TTC549 (cell line): Measurements from ENCODE around the gene PRDM15.

ENCODE experiments used
- FAIRE-seq: peaks from 2 replicates; lab custom pipeline; 2012; peaks lifted over from hg19 to GRCh38; lab: Jason Lieb, UNC

PRDM15 gene

GRCh38 chr21:41907496-41908258, 28.5 kb upstream of the PRDM15 start:
- FAIRE-seq = no peak

GRCh38 chr21:41906770-41907169, 27.6 kb upstream of the PRDM15 start:
- FAIRE-seq = no peak

- FAIRE-seq = no peak
Measured at GRCh38 chr21:41903559-41904351, 24.6 kb upstream of the PRDM15 start.

GRCh38 chr21:41902946-41903345, 23.8 kb upstream of the PRDM15 start:
- no peak for FAIRE-seq

- FAIRE-seq = no peak
Measured at GRCh38 chr21:41901782-41902181, 22.6 kb upstream of the PRDM15 start.

GRCh38 chr21:41901099-41901498, 22.0 kb upstream of the PRDM15 start:
- FAIRE-seq = no peak

- no peak for FAIRE-seq
Measured at GRCh38 chr21:41900401-41900800, 21.3 kb upstream of the PRDM15 start.

- FAIRE-seq = no peak
Measured at GRCh38 chr21:41899426-41900202, 20.5 kb upstream of the PRDM15 start.

GRCh38 chr21:41898998-41899397, 19.9 kb upstream of the PRDM15 start:
- FAIRE-seq = no peak

GRCh38 chr21:41897700-41898099, 18.6 kb upstream of the PRDM15 start:
- no peak for FAIRE-seq

GRCh38 chr21:41897047-41897669, 18.0 kb upstream of the PRDM15 start:
- FAIRE-seq = no peak

GRCh38 chr21:41895643-41896493, 16.7 kb upstream of the PRDM15 start:
- no peak for FAIRE-seq

- FAIRE-seq = no peak
Measured at GRCh38 chr21:41894922-41895557, 15.9 kb upstream of the PRDM15 start.

- FAIRE-seq = no peak
Measured at GRCh38 chr21:41894511-41894910, 15.4 kb upstream of the PRDM15 start.

GRCh38 chr21:41892726-41893125, 13.6 kb upstream of the PRDM15 start:
- FAIRE-seq = no peak

GRCh38 chr21:41891132-41891531, 12.0 kb upstream of the PRDM15 start:
- no peak for FAIRE-seq

GRCh38 chr21:41890355-41890754, 11.2 kb upstream of the PRDM15 start:
- no peak for FAIRE-seq

- FAIRE-seq = no peak
Measured at GRCh38 chr21:41888749-41889376, 9.7 kb upstream of the PRDM15 start.

GRCh38 chr21:41887667-41888066, 8.5 kb upstream of the PRDM15 start:
- FAIRE-seq = no peak

- FAIRE-seq = no peak
Measured at GRCh38 chr21:41886328-41886727, 7.2 kb upstream of the PRDM15 start.
